ENCODE measurements around the gene FMR1NB. TPM values are rescaled to one million over a fixed set of nuclear protein-coding genes. Genes with fewer than 3 reads are reported as not detected.

FMR1NB gene
- total RNA-seq, 2 donors from 2014 or later = not detected

DNA sequence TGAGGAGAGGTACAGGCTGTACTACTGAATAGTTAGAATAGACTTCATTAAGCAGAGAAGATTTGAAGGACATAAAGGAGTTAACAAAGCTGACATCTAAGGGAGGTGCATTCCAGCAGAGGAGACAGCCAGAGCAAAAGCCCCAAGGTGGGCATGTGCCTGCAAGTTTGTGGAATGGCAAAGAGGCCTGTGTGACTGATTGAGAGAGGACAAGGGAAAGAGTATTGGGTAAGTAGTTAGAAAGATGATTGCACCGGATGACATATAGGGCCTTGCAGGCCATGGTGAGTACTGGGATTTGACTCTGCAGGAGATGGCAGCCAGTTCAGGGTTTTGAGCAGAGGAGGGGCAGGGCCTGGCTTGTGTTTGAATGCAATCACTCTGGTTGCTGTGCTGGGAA, 55.9 kb downstream of the FMR1NB start:
- Histone ChIP-seq H3K4me3 (no peak overlapping the region), H3K4me1 (ENCODE audit: control insufficient read depth in 1 of 2, low read depth in 2 of 2) (no peaks in the 10 kb centered on the region), H3K9me3 (no peaks in the 10 kb centered on the region), H3K27ac (no peak overlapping the region), H3K27me3 (replicated peaks; ENCODE audit: insufficient read depth) (no peaks in the 10 kb centered on the region), H3K36me3 (no peaks in the 10 kb centered on the region)
- no peak for DNase-seq (ENCODE audit: low spot score)
- no peak for ATAC-seq (ENCODE audit: insufficient number of reproducible peaks, low FRiP score, low read depth)
- TF ChIP-seq, protein P1, sequence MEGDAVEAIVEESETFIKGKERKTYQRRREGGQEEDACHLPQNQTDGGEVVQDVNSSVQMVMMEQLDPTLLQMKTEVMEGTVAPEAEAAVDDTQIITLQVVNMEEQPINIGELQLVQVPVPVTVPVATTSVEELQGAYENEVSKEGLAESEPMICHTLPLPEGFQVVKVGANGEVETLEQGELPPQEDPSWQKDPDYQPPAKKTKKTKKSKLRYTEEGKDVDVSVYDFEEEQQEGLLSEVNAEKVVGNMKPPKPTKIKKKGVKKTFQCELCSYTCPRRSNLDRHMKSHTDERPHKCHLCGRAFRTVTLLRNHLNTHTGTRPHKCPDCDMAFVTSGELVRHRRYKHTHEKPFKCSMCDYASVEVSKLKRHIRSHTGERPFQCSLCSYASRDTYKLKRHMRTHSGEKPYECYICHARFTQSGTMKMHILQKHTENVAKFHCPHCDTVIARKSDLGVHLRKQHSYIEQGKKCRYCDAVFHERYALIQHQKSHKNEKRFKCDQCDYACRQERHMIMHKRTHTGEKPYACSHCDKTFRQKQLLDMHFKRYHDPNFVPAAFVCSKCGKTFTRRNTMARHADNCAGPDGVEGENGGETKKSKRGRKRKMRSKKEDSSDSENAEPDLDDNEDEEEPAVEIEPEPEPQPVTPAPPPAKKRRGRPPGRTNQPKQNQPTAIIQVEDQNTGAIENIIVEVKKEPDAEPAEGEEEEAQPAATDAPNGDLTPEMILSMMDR (IDR thresholded peaks at IDR 0.05) = no peak

DNA sequence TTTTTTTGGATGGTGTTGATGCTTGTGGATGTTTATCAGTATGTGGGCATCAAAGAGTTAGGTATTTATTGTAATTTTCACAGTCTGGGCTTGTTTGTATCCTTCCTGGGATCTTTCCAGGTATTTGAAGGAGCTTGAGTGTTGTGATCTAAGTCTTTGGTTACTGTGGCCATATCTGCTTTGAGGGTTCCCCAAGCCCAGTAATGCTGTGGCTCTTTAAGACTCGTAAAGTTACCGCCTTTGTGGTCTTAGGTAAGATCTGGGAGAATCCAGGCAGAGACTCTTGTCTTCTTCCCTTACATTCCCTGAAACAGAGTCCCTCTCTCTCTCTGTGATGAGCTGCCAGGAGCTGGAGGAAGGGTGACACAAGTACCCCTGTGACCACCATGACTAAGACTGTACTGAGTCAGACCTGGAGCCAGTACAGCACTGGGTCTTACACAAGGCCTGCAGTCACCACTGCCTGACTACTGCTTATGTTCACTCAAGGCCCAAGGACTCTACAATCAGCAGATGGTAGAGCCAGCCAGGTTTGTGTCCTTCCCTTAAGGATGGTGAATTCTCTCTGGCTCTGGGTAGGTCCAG, 62.2 kb downstream of the FMR1NB start:
- H3K9me3 ChIP-seq = no peaks in the 10 kb centered on the region
- no peak overlapping the region for H3K4me3 ChIP-seq
- H3K4me1 ChIP-seq (ENCODE audit: control insufficient read depth in 1 of 2, low read depth in 2 of 2) = no peaks in the 10 kb centered on the region
- no peaks in the 10 kb centered on the region for H3K36me3 ChIP-seq
- TF ChIP-seq, protein P1 (IDR thresholded peaks at IDR 0.05) = no peak
- H3K27ac ChIP-seq = no peak overlapping the region
- ATAC-seq (ENCODE audit: insufficient number of reproducible peaks, low FRiP score, low read depth) = no peak
- no peak for DNase-seq (ENCODE audit: low spot score)
- H3K27me3 ChIP-seq (replicated peaks; ENCODE audit: insufficient read depth) = no peaks in the 10 kb centered on the region

DNA sequence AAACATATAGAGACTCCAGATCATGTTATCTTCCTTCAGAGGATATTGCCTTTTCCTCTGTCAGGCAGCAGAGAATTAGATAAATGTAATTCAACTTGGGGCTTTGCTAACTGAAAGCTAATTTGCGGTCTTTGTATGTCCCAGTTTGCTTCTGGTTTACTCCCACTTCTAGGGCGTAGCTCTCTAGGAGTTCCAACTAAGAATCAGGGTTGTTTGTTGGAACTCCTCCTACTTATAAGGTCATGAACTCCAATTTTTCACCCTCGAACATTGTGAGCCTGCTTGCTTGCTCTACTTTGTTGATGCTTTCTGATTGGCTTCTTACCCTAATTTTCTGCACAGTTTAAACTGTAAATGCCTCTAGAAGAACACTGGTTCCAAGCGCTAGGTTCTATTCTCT, 66.1 kb downstream of the FMR1NB start:
- Histone ChIP-seq H3K36me3 (no peaks in the 10 kb centered on the region), H3K4me1 (ENCODE audit: control insufficient read depth in 1 of 2, low read depth in 2 of 2) (no peaks in the 10 kb centered on the region), H3K27ac (no peak overlapping the region), H3K9me3 (no peaks in the 10 kb centered on the region), H3K27me3 (replicated peaks; ENCODE audit: insufficient read depth) (no peaks in the 10 kb centered on the region), H3K4me3 (no peak overlapping the region)
- ATAC-seq (ENCODE audit: insufficient number of reproducible peaks, low FRiP score, low read depth) = no peak
- TF ChIP-seq, protein P1 (IDR thresholded peaks at IDR 0.05) = no peak
- DNase-seq (ENCODE audit: low spot score) = no peak

DNA sequence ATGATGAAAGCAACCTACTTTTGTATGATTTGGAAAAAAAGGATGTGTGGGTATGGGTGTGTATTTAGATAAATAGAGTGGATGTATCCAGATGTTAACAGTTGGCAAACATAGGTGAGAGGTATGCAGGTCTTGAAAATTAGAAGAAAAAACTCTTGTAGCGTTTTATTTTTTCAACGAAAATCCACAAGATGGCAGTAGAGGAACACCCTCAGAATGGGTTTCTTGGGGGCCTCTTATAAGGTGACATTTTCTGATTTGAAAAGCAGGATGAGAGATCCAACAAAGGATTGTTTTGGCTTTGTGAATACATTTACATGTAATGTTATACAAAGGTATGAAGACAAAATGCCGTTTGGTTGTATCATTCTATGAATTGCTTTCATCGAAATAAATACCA, 68.3 kb downstream of the FMR1NB start:
- no peak for ATAC-seq (ENCODE audit: insufficient number of reproducible peaks, low FRiP score, low read depth)

DNA sequence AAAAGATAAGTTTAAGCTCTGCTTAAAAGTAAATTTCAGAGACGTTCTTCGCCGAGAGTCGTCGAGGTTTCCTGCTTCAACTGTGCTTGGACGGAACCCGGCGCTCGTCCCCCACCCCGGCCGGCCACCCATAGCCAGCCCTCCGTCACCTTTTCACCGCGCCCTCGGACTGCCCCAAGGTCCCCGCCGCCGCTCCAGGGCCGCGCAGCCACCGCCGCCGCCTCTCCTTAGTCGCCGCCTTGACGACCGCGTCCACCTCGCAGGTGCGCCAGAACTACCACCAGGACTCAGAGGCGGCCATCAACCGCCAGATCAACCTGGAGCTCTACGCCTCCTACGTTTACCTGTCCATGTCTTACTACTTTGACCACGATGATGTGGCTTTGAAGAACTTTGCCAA, 70.8 kb downstream of the FMR1NB start:
- DNase-seq (ENCODE audit: low spot score) (no peak), ATAC-seq (ENCODE audit: insufficient number of reproducible peaks, low FRiP score, low read depth) (no peak)
- TF ChIP-seq, protein P1 (IDR thresholded peaks at IDR 0.05) = no peak
- Histone ChIP-seq H3K4me1 (ENCODE audit: control insufficient read depth in 1 of 2, low read depth in 2 of 2) (no peaks in the 10 kb centered on the region), H3K27me3 (replicated peaks; ENCODE audit: insufficient read depth) (no peaks in the 10 kb centered on the region), H3K36me3 (no peaks in the 10 kb centered on the region), H3K4me3 (no peak overlapping the region), H3K27ac (no peak overlapping the region), H3K9me3 (no peaks in the 10 kb centered on the region)

More for the DNA sequence above, 68.3 kb downstream of the FMR1NB start:
- TF ChIP-seq, protein P1 (IDR thresholded peaks at IDR 0.05) = peak; percentile 16
- no peaks in the 10 kb centered on the region for H3K27me3 ChIP-seq (replicated peaks; ENCODE audit: insufficient read depth)
- no peak for DNase-seq (ENCODE audit: low spot score)
- H3K4me1 ChIP-seq (ENCODE audit: control insufficient read depth in 1 of 2, low read depth in 2 of 2) = no peaks in the 10 kb centered on the region
- no peaks in the 10 kb centered on the region for H3K36me3 ChIP-seq
- H3K27ac ChIP-seq = no peak overlapping the region
- no peaks in the 10 kb centered on the region for H3K9me3 ChIP-seq
- no peak overlapping the region for H3K4me3 ChIP-seq
